ENCODE data around the gene PPP2R5D. TPM values are rescaled to one million over a fixed set of nuclear protein-coding genes. Genes with fewer than 3 reads are reported as not detected.

PPP2R5D gene
- total RNA-seq, 1 experiment from 2014 or later, result 52.7 TPM

DNA sequence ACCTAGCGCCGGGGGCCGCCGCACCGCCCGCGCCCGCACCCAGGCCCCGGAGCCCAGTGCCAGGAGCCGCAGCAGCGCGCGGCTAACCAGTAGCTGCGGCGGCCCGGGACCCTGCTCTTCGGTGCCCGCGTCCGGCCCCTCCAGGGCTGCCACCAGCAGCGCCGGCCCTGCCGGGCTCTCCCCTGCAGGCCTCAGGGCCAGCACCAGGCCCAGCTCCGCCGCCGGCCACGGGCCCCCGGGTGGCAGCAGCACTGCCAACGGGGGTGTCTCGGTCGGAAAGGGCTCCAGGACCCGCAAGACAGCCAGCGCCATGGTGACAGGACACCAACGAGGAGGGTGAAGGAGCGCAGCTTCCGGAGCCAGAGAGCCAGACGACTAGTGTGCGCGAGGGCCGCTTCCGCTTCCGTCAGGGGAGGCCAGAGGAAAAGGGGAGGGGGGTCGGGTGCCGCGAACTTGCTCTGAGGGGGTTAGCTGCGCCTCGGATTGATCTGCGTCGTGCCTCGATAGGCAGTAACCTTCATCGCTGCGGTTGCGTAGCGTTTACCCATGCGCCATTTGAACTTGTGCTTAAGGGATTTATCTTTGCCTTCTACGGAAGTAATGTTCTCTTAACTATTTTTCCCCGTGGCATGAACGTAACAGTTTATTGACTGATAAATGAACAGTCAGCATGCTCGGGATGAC, 5.4 kb upstream of the PPP2R5D start, which contains the start of gene PEX6:
Gene PEX6 (minus strand): TSS at position 343 of the 684 bp plus-strand sequence. CDS start 31 bp downstream, at position 312.
- ATAC-seq (peak; percentile 88), DNase-seq (ENCODE audit: low spot score) (peak; percentile 86)
- CTCF ChIA-PET, result interaction anchor here (1.1 to 3.7 kb wide), 9 partner anchors 10 to 165 kb away, joined by 3 to 19 read pairs (median 5); partner anchors contain the start of genes GNMT, KLHDC3 and MEA1
- no peaks in the 10 kb centered on the region for H3K27me3 Mint-ChIP-seq (ENCODE audit: low read depth)
- TF ChIP-seq, protein P1, sequence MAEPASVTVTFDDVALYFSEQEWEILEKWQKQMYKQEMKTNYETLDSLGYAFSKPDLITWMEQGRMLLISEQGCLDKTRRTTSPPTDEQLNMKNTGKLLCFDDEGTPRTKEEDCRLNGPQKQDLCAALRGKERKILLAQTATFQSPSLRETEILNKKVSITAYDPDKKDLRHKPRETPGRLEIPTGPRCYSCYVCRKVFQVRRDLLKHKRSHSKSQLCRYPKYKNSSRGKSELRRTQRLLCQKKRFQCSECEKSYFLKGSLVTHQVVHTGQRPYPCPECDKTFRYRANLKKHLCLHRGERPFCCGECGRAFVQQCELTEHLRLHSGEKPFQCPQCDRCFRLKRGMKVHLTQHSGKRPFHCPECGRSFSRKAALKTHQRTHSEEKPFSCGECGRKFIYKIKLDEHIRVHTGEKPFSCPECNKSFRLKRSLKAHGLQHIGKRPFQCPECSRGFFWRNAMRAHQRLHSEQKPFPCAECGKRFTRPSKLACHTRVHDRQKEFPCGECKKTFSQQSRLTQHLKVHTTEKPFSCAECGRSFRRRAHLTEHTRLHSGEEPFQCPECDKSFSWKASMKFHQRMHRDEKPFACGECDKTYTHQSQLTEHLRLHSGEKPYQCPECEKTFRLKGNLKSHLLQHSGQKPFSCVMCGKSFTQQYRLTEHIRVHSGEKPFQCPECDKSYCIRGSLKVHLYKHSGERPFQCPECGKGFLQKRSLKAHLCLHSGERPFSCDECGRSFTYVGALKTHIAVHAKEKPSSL (CRISPR knock-in tag; conservative IDR thresholded peaks at IDR 0.05), result no peak
- TF ChIP-seq TEAD1 (CRISPR knock-in tag; IDR thresholded peaks at IDR 0.05) (0 out of 2 replicates have a peak, but pooled peaks have one; percentile 30), STAT6 (CRISPR knock-in tag; conservative IDR thresholded peaks at IDR 0.05; ENCODE audit: low read depth) (no peak), ETV6 (CRISPR knock-in tag; IDR thresholded peaks at IDR 0.05) (peak; percentile 75), FOXP1 (CRISPR knock-in tag; IDR thresholded peaks at IDR 0.05; ENCODE audit: borderline replicate concordance) (peak; percentile 14; the same call in 1 of the 2 replicates), ARID4B (CRISPR knock-in tag; IDR thresholded peaks at IDR 0.05; ENCODE audit: borderline replicate concordance) (peak; percentile 46; the same call in 1 of the 2 replicates), GABPB1 (CRISPR knock-in tag; IDR thresholded peaks at IDR 0.05) (peak; percentile 55; the same call in 1 of the 2 replicates), SP1 (CRISPR knock-in tag; conservative IDR thresholded peaks at IDR 0.05) (peak; percentile 61; the same call in 1 of the 2 replicates), FOXK1 (CRISPR knock-in tag; IDR thresholded peaks at IDR 0.05) (0 out of 2 replicates have a peak, but pooled peaks have one; percentile 23), ESRRA (CRISPR knock-in tag; IDR thresholded peaks at IDR 0.05; ENCODE audit: borderline replicate concordance) (0 out of 2 replicates have a peak, but pooled peaks have one; percentile 59), CREM (CRISPR knock-in tag; IDR thresholded peaks at IDR 0.05) (0 out of 2 replicates have a peak, but pooled peaks have one; percentile 49), JUN (CRISPR knock-in tag; IDR thresholded peaks at IDR 0.05) (0 out of 2 replicates have a peak, but pooled peaks have one; percentile 23), SMAD4 (CRISPR knock-in tag; IDR thresholded peaks at IDR 0.05) (0 out of 2 replicates have a peak, but pooled peaks have one; percentile 7)
- TF ChIP-seq, protein P2, sequence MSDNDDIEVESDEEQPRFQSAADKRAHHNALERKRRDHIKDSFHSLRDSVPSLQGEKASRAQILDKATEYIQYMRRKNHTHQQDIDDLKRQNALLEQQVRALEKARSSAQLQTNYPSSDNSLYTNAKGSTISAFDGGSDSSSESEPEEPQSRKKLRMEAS (CRISPR knock-in tag; IDR thresholded peaks at IDR 0.05), result peak; percentile 81
- TF ChIP-seq, protein P3, sequence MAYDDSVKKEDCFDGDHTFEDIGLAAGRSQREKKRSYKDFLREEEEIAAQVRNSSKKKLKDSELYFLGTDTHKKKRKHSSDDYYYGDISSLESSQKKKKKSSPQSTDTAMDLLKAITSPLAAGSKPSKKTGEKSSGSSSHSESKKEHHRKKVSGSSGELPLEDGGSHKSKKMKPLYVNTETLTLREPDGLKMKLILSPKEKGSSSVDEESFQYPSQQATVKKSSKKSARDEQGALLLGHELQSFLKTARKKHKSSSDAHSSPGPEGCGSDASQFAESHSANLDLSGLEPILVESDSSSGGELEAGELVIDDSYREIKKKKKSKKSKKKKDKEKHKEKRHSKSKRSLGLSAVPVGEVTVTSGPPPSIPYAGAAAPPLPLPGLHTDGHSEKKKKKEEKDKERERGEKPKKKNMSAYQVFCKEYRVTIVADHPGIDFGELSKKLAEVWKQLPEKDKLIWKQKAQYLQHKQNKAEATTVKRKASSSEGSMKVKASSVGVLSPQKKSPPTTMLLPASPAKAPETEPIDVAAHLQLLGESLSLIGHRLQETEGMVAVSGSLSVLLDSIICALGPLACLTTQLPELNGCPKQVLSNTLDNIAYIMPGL (CRISPR knock-in tag; IDR thresholded peaks at IDR 0.05), result peak; percentile 85; the same call in 1 of the 2 replicates
- TF ChIP-seq, protein P4, sequence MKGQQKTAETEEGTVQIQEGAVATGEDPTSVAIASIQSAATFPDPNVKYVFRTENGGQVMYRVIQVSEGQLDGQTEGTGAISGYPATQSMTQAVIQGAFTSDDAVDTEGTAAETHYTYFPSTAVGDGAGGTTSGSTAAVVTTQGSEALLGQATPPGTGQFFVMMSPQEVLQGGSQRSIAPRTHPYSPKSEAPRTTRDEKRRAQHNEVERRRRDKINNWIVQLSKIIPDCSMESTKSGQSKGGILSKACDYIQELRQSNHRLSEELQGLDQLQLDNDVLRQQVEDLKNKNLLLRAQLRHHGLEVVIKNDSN (CRISPR knock-in tag; IDR thresholded peaks at IDR 0.05), result peak; percentile 50; the same call in 1 of the 2 replicates
- TF ChIP-seq, protein P5, sequence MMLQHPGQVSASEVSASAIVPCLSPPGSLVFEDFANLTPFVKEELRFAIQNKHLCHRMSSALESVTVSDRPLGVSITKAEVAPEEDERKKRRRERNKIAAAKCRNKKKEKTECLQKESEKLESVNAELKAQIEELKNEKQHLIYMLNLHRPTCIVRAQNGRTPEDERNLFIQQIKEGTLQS (CRISPR knock-in tag; conservative IDR thresholded peaks at IDR 0.05), result no peak
- TF ChIP-seq, protein P6, sequence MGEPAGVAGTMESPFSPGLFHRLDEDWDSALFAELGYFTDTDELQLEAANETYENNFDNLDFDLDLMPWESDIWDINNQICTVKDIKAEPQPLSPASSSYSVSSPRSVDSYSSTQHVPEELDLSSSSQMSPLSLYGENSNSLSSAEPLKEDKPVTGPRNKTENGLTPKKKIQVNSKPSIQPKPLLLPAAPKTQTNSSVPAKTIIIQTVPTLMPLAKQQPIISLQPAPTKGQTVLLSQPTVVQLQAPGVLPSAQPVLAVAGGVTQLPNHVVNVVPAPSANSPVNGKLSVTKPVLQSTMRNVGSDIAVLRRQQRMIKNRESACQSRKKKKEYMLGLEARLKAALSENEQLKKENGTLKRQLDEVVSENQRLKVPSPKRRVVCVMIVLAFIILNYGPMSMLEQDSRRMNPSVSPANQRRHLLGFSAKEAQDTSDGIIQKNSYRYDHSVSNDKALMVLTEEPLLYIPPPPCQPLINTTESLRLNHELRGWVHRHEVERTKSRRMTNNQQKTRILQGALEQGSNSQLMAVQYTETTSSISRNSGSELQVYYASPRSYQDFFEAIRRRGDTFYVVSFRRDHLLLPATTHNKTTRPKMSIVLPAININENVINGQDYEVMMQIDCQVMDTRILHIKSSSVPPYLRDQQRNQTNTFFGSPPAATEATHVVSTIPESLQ (CRISPR knock-in tag; IDR thresholded peaks at IDR 0.05), result no peak
- H3K9me3 Mint-ChIP-seq, result no peaks in the 10 kb centered on the region
- peak within 1 kb of the TSS; percentile 98 for H3K27ac Mint-ChIP-seq
- no peaks in the 10 kb centered on the region for H3K36me3 Mint-ChIP-seq
- POLR2A ChIA-PET, result interaction anchor here (0.6 to 1.9 kb wide), 16 partner anchors 13 to 539 kb away, joined by 3 to 11 read pairs (median 3); partner anchors contain the start of genes CNPY3, GNMT, KLC4 and KLHDC3
- peak within 1 kb of the TSS; percentile 91 for H3K4me3 Mint-ChIP-seq
- H3K4me1 Mint-ChIP-seq, result peaks cover 21% of the 10 kb centered on the region

Data from WTC11 (cell line).